ENCODE data around the gene ITGA5. TPM values are rescaled to one million over a fixed set of nuclear protein-coding genes. Genes with fewer than 3 reads are reported as not detected.

The ITGA5 gene
- total and polyA plus RNA-seq, 12 donors, result 15.7 to 141 (median 72.2) TPM

GRCh38 chr12:54428050-54429013, 9.3 kb upstream of the ITGA5 start:
- H3K9me3 ChIP-seq (replicated peaks in 1 of 3), result no peaks in the 10 kb centered on the region
- H3K4me1 ChIP-seq (replicated peaks in 1 of 2), result peaks cover 0 to 23% of the 10 kb centered on the region in 2 donors
- H3K36me3 ChIP-seq (replicated peaks in 1 of 2), result no peaks in the 10 kb centered on the region
- WGBS, 4 donors, result 32 to 58% (median 42%) methylated on average over 11 to 13 of the region's 13 CpGs
- intact Hi-C loops (cut with DNase I), result no loop called here
- H3K27me3 ChIP-seq, result no peaks in the 10 kb centered on the region
- no peak overlapping the region for H3K4me3 ChIP-seq
- TF ChIP-seq CTCF (IDR thresholded peaks at IDR 0.05) (no peak), POLR2A (IDR thresholded peaks at IDR 0.05) (no peak)
- DNase-seq, result peak in 1 of 7 donors; percentile 34
- peak overlapping the region in 2 of 5 donors; percentile 44 to 67 for H3K27ac ChIP-seq

- H3K4me1 ChIP-seq (replicated peaks in 1 of 2), result peaks cover under 1 to 22% of the 10 kb centered on the region in 2 donors
- no peak for TF ChIP-seq CTCF (IDR thresholded peaks at IDR 0.05)
- no peak for TF ChIP-seq POLR2A (IDR thresholded peaks at IDR 0.05)
- DNase-seq, result no peak
- peak overlapping the region in 1 of 5 donors; percentile 67 for H3K27ac ChIP-seq
- no peak overlapping the region for H3K4me3 ChIP-seq
- H3K27me3 ChIP-seq, result no peaks in the 10 kb centered on the region
- WGBS, 4 donors, result 69 to 81% (median 73%) methylated on average over 4 of the region's 4 CpGs
- no peaks in the 10 kb centered on the region for H3K36me3 ChIP-seq (replicated peaks in 1 of 2)
- H3K9me3 ChIP-seq (replicated peaks in 1 of 3), result no peaks in the 10 kb centered on the region
- intact Hi-C loops (cut with DNase I), result no loop called here
Observed at GRCh38 chr12:54427106-54427505, 8.0 kb upstream of the ITGA5 start.

- Histone ChIP-seq H3K9me3 (replicated peaks in 1 of 3) (no peaks in the 10 kb centered on the region), H3K4me1 (replicated peaks in 1 of 2) (peaks cover 5 to 22% of the 10 kb centered on the region in 2 donors), H3K27ac (no peak overlapping the region), H3K36me3 (replicated peaks in 1 of 2) (no peaks in the 10 kb centered on the region), H3K27me3 (no peaks in the 10 kb centered on the region), H3K4me3 (no peak overlapping the region)
- intact Hi-C loops (cut with DNase I), result no loop called here
- TF ChIP-seq POLR2A (IDR thresholded peaks at IDR 0.05), result no peak
- TF ChIP-seq CTCF (IDR thresholded peaks at IDR 0.05), result no peak
- no peak for DNase-seq
- WGBS, 4 donors, result 72 to 84% (median 76%) methylated on average over 3 of the region's 3 CpGs
Observed at GRCh38 chr12:54426690-54427089, 7.6 kb upstream of the ITGA5 start.

GRCh38 chr12:54425702-54426101, 6.6 kb upstream of the ITGA5 start:
- 31 to 53% (median 44%) methylated on average over 2 of the region's 2 CpGs for whole genome bisulfite sequencing, 4 donors
- Histone ChIP-seq H3K4me3 (no peak overlapping the region), H3K27ac (no peak overlapping the region), H3K36me3 (replicated peaks in 1 of 2) (no peaks in the 10 kb centered on the region), H3K27me3 (no peaks in the 10 kb centered on the region), H3K4me1 (replicated peaks in 1 of 2) (peaks cover 14 to 28% of the 10 kb centered on the region in 2 donors), H3K9me3 (replicated peaks in 1 of 3) (no peaks in the 10 kb centered on the region)
- no peak for DNase-seq
- intact Hi-C loops (cut with DNase I), result no loop called here
- TF ChIP-seq CTCF (IDR thresholded peaks at IDR 0.05), result no peak
- no peak for TF ChIP-seq POLR2A (IDR thresholded peaks at IDR 0.05)
